HL-60 (cell line): ENCODE data around the gene C1S.

ENCODE experiments used
- DNase-seq, 2 experiments: peaks; one replicate each; pipeline ENCODE4 v3.0.0-alpha.2; 2010 to 2020; ENCODE audit warnings: low read depth in 1 of 2, low spot score in 1 of 2
- H3K27ac ChIP-seq: fragments of 250-450 bp; sonication (Bioruptor Pico); replicated peaks from 2 replicates; pipeline ENCODE4 v1.5.1; 2020; ENCODE audit warnings: mild to moderate bottlenecking, moderate library complexity
- H3K27me3 ChIP-seq: fragments of 250-450 bp; sonication (Bioruptor Pico); 2 replicates; pipeline ENCODE4 v1.5.1; 2021; ENCODE audit warnings: mild to moderate bottlenecking, moderate library complexity; ENCODE audit not compliant: insufficient read depth, poor library complexity, severe bottlenecking
- H3K4me3 ChIP-seq: replicated peaks from 2 replicates; pipeline ENCODE4 v1.5.1; 2011; ENCODE audit warnings: mild to moderate bottlenecking, control low read depth, low read length; ENCODE audit not compliant: insufficient read depth
- GABPA ChIP-seq: IDR thresholded peaks from 2 replicates; pipeline ENCODE4 v1.6.1; 2012; ENCODE audit warnings: low read depth
- POLR2AphosphoS5 ChIP-seq: IDR thresholded peaks from 2 replicates; pipeline ENCODE4 v1.6.1; 2012; ENCODE audit warnings: low read depth
- SPI1 ChIP-seq: IDR thresholded peaks from 2 replicates; pipeline ENCODE4 v1.6.1; 2012; ENCODE audit warnings: low read depth, mild to moderate bottlenecking, borderline replicate concordance
- TF ChIP-seq, protein P1 (sequence below): IDR thresholded peaks from 2 replicates; pipeline ENCODE4 v1.6.1; 2012; ENCODE audit warnings: low read depth; ENCODE audit not compliant: insufficient replicate concordance
- TF ChIP-seq, protein P2 (sequence below): IDR thresholded peaks from one replicate; pipeline ENCODE4 v1.5.1; 2011; ENCODE audit warnings: low read length, control low read depth, inconsistent platforms; ENCODE audit not compliant: insufficient read depth

The C1S gene

DNA sequence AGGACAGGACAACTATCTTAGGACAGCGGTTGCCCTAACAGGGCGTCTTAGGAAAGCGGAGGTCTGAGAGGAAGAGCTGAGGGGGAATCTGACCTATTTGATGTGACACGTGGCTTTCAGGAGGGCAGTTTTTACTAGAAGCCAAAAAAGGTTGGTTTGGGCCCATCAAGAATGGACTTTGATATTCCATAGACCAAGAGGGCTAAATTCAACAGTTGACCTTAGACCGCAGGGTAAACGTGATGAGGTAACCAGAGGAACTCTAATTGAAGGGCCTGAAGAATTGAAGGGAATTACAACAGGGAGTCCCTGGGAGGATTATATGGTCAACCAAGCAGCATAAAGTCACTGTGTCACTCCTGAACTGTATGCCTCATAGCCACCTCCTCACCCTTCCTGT is 11.5 kb downstream of the C1S start:
- Histone ChIP-seq H3K27ac (no peak overlapping the region), H3K4me3 (no peak overlapping the region), H3K27me3 (peaks cover 4% of the 10 kb centered on the region)
- TF ChIP-seq, protein P1, sequence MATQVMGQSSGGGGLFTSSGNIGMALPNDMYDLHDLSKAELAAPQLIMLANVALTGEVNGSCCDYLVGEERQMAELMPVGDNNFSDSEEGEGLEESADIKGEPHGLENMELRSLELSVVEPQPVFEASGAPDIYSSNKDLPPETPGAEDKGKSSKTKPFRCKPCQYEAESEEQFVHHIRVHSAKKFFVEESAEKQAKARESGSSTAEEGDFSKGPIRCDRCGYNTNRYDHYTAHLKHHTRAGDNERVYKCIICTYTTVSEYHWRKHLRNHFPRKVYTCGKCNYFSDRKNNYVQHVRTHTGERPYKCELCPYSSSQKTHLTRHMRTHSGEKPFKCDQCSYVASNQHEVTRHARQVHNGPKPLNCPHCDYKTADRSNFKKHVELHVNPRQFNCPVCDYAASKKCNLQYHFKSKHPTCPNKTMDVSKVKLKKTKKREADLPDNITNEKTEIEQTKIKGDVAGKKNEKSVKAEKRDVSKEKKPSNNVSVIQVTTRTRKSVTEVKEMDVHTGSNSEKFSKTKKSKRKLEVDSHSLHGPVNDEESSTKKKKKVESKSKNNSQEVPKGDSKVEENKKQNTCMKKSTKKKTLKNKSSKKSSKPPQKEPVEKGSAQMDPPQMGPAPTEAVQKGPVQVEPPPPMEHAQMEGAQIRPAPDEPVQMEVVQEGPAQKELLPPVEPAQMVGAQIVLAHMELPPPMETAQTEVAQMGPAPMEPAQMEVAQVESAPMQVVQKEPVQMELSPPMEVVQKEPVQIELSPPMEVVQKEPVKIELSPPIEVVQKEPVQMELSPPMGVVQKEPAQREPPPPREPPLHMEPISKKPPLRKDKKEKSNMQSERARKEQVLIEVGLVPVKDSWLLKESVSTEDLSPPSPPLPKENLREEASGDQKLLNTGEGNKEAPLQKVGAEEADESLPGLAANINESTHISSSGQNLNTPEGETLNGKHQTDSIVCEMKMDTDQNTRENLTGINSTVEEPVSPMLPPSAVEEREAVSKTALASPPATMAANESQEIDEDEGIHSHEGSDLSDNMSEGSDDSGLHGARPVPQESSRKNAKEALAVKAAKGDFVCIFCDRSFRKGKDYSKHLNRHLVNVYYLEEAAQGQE: no peak
- no peak for TF ChIP-seq GABPA
- TF ChIP-seq POLR2AphosphoS5: no peak
- DNase-seq: no peak

DNA sequence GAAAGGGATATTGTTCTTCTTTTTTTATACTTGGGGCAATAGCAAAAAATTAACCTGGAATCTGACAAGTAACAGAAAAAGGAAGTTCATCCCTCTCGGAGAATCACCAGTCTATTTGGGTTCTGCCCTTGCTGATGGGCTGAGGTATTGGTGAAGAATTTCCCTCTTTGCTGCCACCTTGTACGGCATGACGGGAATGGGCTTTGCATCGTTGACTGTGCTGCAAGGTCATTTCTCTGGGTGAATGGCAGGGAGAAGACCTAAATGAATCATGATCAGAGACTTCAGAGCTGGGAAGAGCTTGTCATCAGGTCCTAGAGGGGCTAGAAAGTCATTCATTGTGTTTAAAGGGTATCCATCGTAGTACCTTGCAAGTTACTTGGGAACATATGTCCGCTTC is 12.0 kb downstream of the C1S start:
- H3K27me3 ChIP-seq: peaks cover 4% of the 10 kb centered on the region
- no peak overlapping the region for H3K4me3 ChIP-seq
- no peak for DNase-seq
- TF ChIP-seq SPI1: no peak
- TF ChIP-seq, protein P1: no peak
- TF ChIP-seq, protein P2, sequence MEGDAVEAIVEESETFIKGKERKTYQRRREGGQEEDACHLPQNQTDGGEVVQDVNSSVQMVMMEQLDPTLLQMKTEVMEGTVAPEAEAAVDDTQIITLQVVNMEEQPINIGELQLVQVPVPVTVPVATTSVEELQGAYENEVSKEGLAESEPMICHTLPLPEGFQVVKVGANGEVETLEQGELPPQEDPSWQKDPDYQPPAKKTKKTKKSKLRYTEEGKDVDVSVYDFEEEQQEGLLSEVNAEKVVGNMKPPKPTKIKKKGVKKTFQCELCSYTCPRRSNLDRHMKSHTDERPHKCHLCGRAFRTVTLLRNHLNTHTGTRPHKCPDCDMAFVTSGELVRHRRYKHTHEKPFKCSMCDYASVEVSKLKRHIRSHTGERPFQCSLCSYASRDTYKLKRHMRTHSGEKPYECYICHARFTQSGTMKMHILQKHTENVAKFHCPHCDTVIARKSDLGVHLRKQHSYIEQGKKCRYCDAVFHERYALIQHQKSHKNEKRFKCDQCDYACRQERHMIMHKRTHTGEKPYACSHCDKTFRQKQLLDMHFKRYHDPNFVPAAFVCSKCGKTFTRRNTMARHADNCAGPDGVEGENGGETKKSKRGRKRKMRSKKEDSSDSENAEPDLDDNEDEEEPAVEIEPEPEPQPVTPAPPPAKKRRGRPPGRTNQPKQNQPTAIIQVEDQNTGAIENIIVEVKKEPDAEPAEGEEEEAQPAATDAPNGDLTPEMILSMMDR: no peak
- TF ChIP-seq GABPA: no peak
- TF ChIP-seq POLR2AphosphoS5: no peak
- no peak overlapping the region for H3K27ac ChIP-seq

DNA sequence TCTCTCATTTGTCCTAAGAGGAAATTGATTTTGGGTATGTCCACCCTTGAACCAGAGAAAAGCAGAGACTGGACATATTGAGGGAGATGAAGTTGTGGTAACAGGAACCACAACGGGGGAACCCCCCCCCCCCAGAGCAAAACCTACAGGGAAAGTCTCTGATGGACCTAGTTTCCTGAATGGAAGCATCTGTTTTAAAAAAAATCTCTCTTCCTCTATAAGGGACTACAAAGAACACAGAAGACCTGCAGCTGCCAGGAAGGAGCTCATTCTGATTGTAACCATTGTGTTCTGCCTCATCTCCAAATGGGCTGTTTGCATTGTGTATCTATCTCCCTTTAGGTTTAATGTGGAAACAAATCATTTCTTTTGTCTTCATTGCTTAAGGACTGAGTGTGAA is 13.4 kb downstream of the C1S start:
- no peak for DNase-seq
- Histone ChIP-seq H3K27me3 (peaks cover 4% of the 10 kb centered on the region), H3K27ac (no peak overlapping the region), H3K4me3 (no peak overlapping the region)
- no peak for TF ChIP-seq GABPA
- TF ChIP-seq, protein P1: no peak
- TF ChIP-seq SPI1: no peak
- no peak for TF ChIP-seq POLR2AphosphoS5
- TF ChIP-seq, protein P2: no peak

DNA sequence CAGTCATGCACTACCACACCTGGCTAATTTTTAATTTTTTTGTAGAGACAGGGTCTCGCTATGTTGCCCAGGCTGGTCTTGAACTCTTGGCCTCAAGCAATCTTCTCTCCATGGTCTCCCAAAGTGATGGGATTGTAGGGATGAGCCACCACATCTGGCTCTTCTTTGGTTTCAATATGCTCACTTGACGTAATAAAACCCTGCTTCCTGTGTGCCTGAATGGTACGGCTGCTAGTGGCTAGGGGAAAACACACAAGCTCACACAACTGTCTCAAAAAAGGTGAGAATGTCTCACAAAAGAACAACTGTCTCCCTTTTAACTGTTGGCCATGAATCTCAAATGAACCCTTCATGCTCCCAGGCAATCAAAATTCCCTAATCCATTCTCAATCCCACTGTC is 15.0 kb downstream of the C1S start:
- peaks cover 4% of the 10 kb centered on the region for H3K27me3 ChIP-seq
- TF ChIP-seq GABPA (no peak), SPI1 (no peak), POLR2AphosphoS5 (no peak)
- TF ChIP-seq, protein P1: no peak
- TF ChIP-seq, protein P2: no peak
- no peak for DNase-seq
- no peak overlapping the region for H3K4me3 ChIP-seq
- no peak overlapping the region for H3K27ac ChIP-seq
